SK-N-SH (cell line): ENCODE results near the gene ADAMTSL5. TPM values are rescaled to one million over a fixed set of nuclear protein-coding genes. Genes with fewer than 3 reads are reported as not detected.

Source experiments
- CTCF ChIA-PET: fragments of 300-600, 350-600 bp; formaldehyde crosslinking; extraction: SDS; loops from one replicate; lab custom pipeline; 2021; lab: Yijun Ruan, JAX
- POLR2A ChIA-PET: fragments of 350-600 bp; sonication (Branson Sonifier 250); formaldehyde crosslinking; extraction: SDS; loops from one replicate; lab custom pipeline; 2020; ENCODE audit warnings: antibody characterized with exemption, inconsistent platforms; lab: Yijun Ruan, JAX
- DNase-seq: peaks from one replicate; pipeline ENCODE4 v3.0.0; 2012
- H2AFZ ChIP-seq: fragments of 200-600 bp; sonication (generic); 2 replicates; pipeline ENCODE4 v1.8.1; 2016; ENCODE audit warnings: antibody characterized with exemption, mild to moderate bottlenecking, low read depth
- H3F3A ChIP-seq: fragments of 200-600 bp; sonication (generic); replicated peaks from 2 replicates; pipeline ENCODE3; 2016; ENCODE audit warnings: antibody characterized with exemption, mild to moderate bottlenecking; ENCODE audit not compliant: insufficient read depth
- H3K27ac ChIP-seq, 2 experiments: fragments of 200-500 bp in 1 of 2; fragments of 200-600 bp in 1 of 2; sonication (Bioruptor generic) in 1 of 2; sonication (generic), shearing (Covaris generic) in 1 of 2; 2 replicates each; pipeline versions ENCODE4 v1.5.1 to v1.6.1; 2014 to 2016; ENCODE audit warnings: low read depth in 2 of 2, inconsistent platforms in 1 of 2, low read length in 1 of 2, mild to moderate bottlenecking in 1 of 2, mixed read lengths in 1 of 2
- H3K27me3 ChIP-seq: fragments of 200-600 bp; sonication (generic), shearing (Covaris generic); 2 replicates; pipeline ENCODE4 v1.6.1; 2016; ENCODE audit warnings: mixed run types; ENCODE audit not compliant: insufficient read depth
- H3K36me3 ChIP-seq, 2 experiments: fragments of 200-500 bp in 1 of 2; fragments of 200-600 bp in 1 of 2; sonication (Bioruptor generic) in 1 of 2; sonication (generic) in 1 of 2; replicated peaks in 1 of 2; 2 replicates each; pipeline versions ENCODE3 to v1.5.1; 2014 to 2016; ENCODE audit warnings: low read length in 1 of 2, mild to moderate bottlenecking in 1 of 2; ENCODE audit not compliant: insufficient read depth in 2 of 2, control insufficient read depth in 1 of 2
- H3K4me1 ChIP-seq, 2 experiments: fragments of 200-500 bp in 1 of 2; fragments of 200-600 bp in 1 of 2; sonication (Bioruptor generic) in 1 of 2; sonication (generic), shearing (Covaris generic) in 1 of 2; 2 replicates each; pipeline versions ENCODE4 v1.5.1 to v1.6.1; 2014 to 2016; ENCODE audit warnings: low read depth in 1 of 2, low read length in 1 of 2, mixed run types in 1 of 2; ENCODE audit not compliant: insufficient read depth in 2 of 2, control insufficient read depth in 1 of 2
- H3K4me2 ChIP-seq: fragments of 200-600 bp; sonication (generic), shearing (Covaris generic); 2 replicates; pipeline ENCODE4 v1.6.1; 2017; ENCODE audit warnings: mixed run types
- H3K4me3 ChIP-seq, 2 experiments: fragments of 200-500 bp in 1 of 2; fragments of 200-600 bp in 1 of 2; sonication (Bioruptor generic) in 1 of 2; sonication (generic), shearing (Covaris generic) in 1 of 2; 2 replicates each; pipeline versions ENCODE4 v1.5.1 to v1.8.1; 2014 to 2016; ENCODE audit warnings: low read depth in 2 of 2, inconsistent platforms in 1 of 2, low read length in 1 of 2, mild to moderate bottlenecking in 1 of 2, mixed read lengths in 1 of 2, moderate library complexity in 1 of 2
- H3K79me2 ChIP-seq: fragments of 200-600 bp; sonication (generic); 2 replicates; pipeline ENCODE4 v1.8.1; 2017; ENCODE audit warnings: mild to moderate bottlenecking; ENCODE audit not compliant: insufficient read depth
- H3K9ac ChIP-seq: fragments of 200-600 bp; sonication (generic); 2 replicates; pipeline ENCODE4 v1.6.1; 2017; ENCODE audit warnings: mixed run types
- H3K9me2 ChIP-seq: fragments of 200-600 bp; sonication (generic); 2 replicates; pipeline ENCODE4 v1.6.1; 2017; ENCODE audit warnings: mixed run types
- H3K9me3 ChIP-seq: fragments of 200-600 bp; sonication (generic); 2 replicates; pipeline ENCODE4 v1.6.1; 2017; ENCODE audit warnings: mixed run types, mild to moderate bottlenecking, moderate library complexity
- H4K20me1 ChIP-seq: fragments of 200-600 bp; sonication (generic); 2 replicates; pipeline ENCODE4 v1.6.1; 2017; ENCODE audit warnings: mild to moderate bottlenecking, mixed run types; ENCODE audit not compliant: insufficient read depth
- CHD2 ChIP-seq: fragments of 150-350 bp; IDR thresholded peaks from 2 replicates; pipeline ENCODE4 v1.6.1; 2018; ENCODE audit warnings: low read length; ENCODE audit not compliant: partially characterized antibody
- EP300 ChIP-seq, 2 experiments: IDR thresholded peaks; 2 replicates each; pipeline versions ENCODE4 v1.4.0 to v1.6.1; 2012; ENCODE audit warnings: borderline replicate concordance in 1 of 2, low read depth in 1 of 2, low read length in 1 of 2
- EZH2phosphoT487 ChIP-seq: fragments of 200-600 bp; sonication (generic); IDR thresholded peaks from 2 replicates; pipeline ENCODE4 v1.6.1; 2017; ENCODE audit warnings: low read depth, mixed run types, mild to moderate bottlenecking, antibody characterized with exemption, moderate library complexity, borderline replicate concordance
- FOSL2 ChIP-seq: IDR thresholded peaks from 2 replicates; pipeline ENCODE4 v1.4.0; 2012; ENCODE audit warnings: low read depth, mild to moderate bottlenecking, moderate library complexity, borderline replicate concordance
- FOXM1 ChIP-seq: IDR thresholded peaks from 2 replicates; pipeline ENCODE4 v1.4.0; 2012; ENCODE audit warnings: low read depth, mild to moderate bottlenecking
- GABPA ChIP-seq: IDR thresholded peaks from 2 replicates; pipeline ENCODE4 v1.4.0; 2012; ENCODE audit warnings: low read depth, mild to moderate bottlenecking
- GATA2 ChIP-seq: sonication (generic); formaldehyde crosslinking; IDR thresholded peaks from 2 replicates; pipeline ENCODE4 v1.5.0; 2020; ENCODE audit warnings: mild to moderate bottlenecking, missing genetic modification reagents
- JUND ChIP-seq: IDR thresholded peaks from 2 replicates; pipeline ENCODE4 v1.4.0; 2012
- MEF2A ChIP-seq: IDR thresholded peaks from 2 replicates; pipeline ENCODE4 v1.4.0; 2012; ENCODE audit warnings: low read depth, borderline replicate concordance
- RAD21 ChIP-seq: IDR thresholded peaks from 2 replicates; pipeline ENCODE4 v1.6.1; 2012; ENCODE audit warnings: mild to moderate bottlenecking, low read length
- RCOR1 ChIP-seq: fragments of 150-350 bp; IDR thresholded peaks from 2 replicates; pipeline ENCODE4 v1.6.1; 2017; ENCODE audit warnings: antibody characterized with exemption, low read length
- RFX5 ChIP-seq: IDR thresholded peaks from 2 replicates; pipeline ENCODE4 v1.6.1; 2012; ENCODE audit warnings: mild to moderate bottlenecking, improper control_type of control experiment, low read length
- RXRA ChIP-seq: IDR thresholded peaks from 2 replicates; pipeline ENCODE4 v1.4.0; 2012; ENCODE audit warnings: low read depth, mild to moderate bottlenecking, borderline replicate concordance
- SMC3 ChIP-seq: IDR thresholded peaks from 2 replicates; pipeline ENCODE4 v1.6.1; 2012; ENCODE audit warnings: low read depth, low read length, improper control_type of control experiment
- TAF1 ChIP-seq: IDR thresholded peaks from 2 replicates; pipeline ENCODE4 v1.6.1; 2012; ENCODE audit warnings: low read depth, mild to moderate bottlenecking, low read length, moderate library complexity, borderline replicate concordance
- TEAD4 ChIP-seq: IDR thresholded peaks from 2 replicates; pipeline ENCODE4 v1.4.0; 2012; ENCODE audit warnings: mild to moderate bottlenecking, borderline replicate concordance; ENCODE audit not compliant: insufficient read depth
- WGBS: methylation state at CpG from one replicate; pipeline ENCODE4 v1.1.6; 2017; ENCODE audit warnings: low lambda C conversion rate; 5-methylcytosine and 5-hydroxymethylcytosine counted together
- polyA plus RNA-seq, 3 experiments: library from polyadenylated mRNA; depleted of rRNA; stranded (reverse); fragments of >200 nt; gene quantifications; 2 replicates each; pipeline ENCODE4 v1.2.3, GENCODE V29; 2012
- TF ChIP-seq, protein P1 (sequence below): IDR thresholded peaks from 2 replicates; pipeline ENCODE4; 2012
- TF ChIP-seq, protein P2 (sequence below): fragments of 200-600 bp; sonication (generic); IDR thresholded peaks from 2 replicates; pipeline ENCODE4 v1.6.1; 2017; ENCODE audit warnings: antibody characterized with exemption, mild to moderate bottlenecking, moderate library complexity

Gene ADAMTSL5
- polyA plus RNA-seq, 1 of the 3 experiments (the other 2 are of a cell fraction): 5.7 TPM

DNA sequence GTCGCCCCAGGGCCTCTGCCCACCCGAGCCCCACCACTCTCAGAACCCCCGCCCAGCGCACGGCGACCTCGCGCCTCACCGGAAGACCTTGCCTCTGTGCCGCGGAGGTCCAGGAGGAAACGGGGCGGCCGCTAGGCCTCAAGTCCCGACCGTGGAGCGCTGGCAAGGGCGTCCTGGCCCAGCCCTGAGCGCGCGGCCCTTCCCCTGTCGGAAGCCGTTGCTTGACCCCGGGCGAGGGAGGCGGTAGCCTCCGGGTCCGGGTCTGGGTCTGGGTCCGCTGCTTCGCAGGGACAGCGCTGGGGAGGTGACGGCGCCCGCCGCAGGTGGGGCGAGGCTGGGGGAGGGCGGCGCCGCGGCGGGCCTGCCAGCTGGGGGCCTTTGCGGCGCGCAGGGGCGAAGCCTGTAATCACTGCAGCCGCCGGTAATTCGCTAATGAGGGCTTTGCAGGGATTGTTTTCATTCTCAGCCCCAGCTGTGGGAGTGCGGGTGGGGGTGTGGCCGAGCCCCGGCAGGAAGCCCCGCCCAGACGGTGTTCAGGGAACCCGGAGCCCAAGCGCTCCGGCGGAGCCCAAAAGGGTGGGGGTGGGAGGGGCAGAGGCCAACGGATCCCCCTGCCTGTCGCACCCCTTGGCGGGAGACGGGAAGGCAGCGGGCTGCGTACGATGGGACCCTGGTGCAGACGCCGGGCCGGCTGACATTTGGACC is 42.4 kb downstream of the ADAMTSL5 start:
- POLR2A ChIA-PET: interaction anchor here (0.9 to 1.9 kb wide), 2 partner anchors 19 to 21 kb away, joined by 3 to 5 read pairs; partner anchors contain the start of gene REEP6
- peaks cover 0 to 28% of the 10 kb centered on the region in 2 experiments for H3K36me3 ChIP-seq
- peaks cover 16% of the 10 kb centered on the region; the same call in 1 of the 2 replicates for H3K79me2 ChIP-seq
- DNase-seq: no peak
- CTCF ChIA-PET: interaction anchor here (3.5 kb wide), 1 partner anchor 26 kb away, joined by 21 read pairs; no protein-coding TSS in a partner anchor
- no peaks in the 10 kb centered on the region for H3K9me3 ChIP-seq
- H2AFZ ChIP-seq: no peak overlapping the region
- H4K20me1 ChIP-seq: peaks cover 28% of the 10 kb centered on the region
- no peak overlapping the region for H3K4me3 ChIP-seq
- H3K4me2 ChIP-seq: no peak overlapping the region
- peaks cover 0 to 14% of the 10 kb centered on the region in 2 experiments; a peak in 1 of 4 replicates for H3K4me1 ChIP-seq
- no peaks in the 10 kb centered on the region for H3K27me3 ChIP-seq
- no peaks in the 10 kb centered on the region for H3K9me2 ChIP-seq
- 90% methylated on average over 39 of the region's 67 CpGs for WGBS
- no peak overlapping the region; a peak in 1 of 4 replicates for H3K27ac ChIP-seq
- no peak overlapping the region for H3K9ac ChIP-seq
- no peaks in the 10 kb centered on the region for H3F3A ChIP-seq
- no peak for TF ChIP-seq CHD2
- TF ChIP-seq RCOR1: no peak
- TF ChIP-seq SMC3: no peak
- no peak for TF ChIP-seq FOXM1
- no peak for TF ChIP-seq GABPA
- no peak for TF ChIP-seq EZH2phosphoT487
- TF ChIP-seq, protein P1, sequence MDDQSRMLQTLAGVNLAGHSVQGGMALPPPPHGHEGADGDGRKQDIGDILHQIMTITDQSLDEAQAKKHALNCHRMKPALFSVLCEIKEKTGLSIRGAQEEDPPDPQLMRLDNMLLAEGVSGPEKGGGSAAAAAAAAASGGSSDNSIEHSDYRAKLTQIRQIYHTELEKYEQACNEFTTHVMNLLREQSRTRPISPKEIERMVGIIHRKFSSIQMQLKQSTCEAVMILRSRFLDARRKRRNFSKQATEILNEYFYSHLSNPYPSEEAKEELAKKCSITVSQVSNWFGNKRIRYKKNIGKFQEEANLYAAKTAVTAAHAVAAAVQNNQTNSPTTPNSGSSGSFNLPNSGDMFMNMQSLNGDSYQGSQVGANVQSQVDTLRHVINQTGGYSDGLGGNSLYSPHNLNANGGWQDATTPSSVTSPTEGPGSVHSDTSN: no peak
- no peak for TF ChIP-seq JUND
- no peak for TF ChIP-seq GATA2 (CRISPR knock-in tag)
- TF ChIP-seq EP300 (IDR thresholded peaks at IDR 0.05; ENCODE audit: borderline replicate concordance in 1 of 2, low read depth in 1 of 2, low read length in 1 of 2): no peak
- TF ChIP-seq MEF2A: no peak
- TF ChIP-seq RFX5: no peak
- no peak for TF ChIP-seq TEAD4
- TF ChIP-seq RAD21: no peak
- TF ChIP-seq TAF1: no peak
- no peak for TF ChIP-seq RXRA
- TF ChIP-seq, protein P2, sequence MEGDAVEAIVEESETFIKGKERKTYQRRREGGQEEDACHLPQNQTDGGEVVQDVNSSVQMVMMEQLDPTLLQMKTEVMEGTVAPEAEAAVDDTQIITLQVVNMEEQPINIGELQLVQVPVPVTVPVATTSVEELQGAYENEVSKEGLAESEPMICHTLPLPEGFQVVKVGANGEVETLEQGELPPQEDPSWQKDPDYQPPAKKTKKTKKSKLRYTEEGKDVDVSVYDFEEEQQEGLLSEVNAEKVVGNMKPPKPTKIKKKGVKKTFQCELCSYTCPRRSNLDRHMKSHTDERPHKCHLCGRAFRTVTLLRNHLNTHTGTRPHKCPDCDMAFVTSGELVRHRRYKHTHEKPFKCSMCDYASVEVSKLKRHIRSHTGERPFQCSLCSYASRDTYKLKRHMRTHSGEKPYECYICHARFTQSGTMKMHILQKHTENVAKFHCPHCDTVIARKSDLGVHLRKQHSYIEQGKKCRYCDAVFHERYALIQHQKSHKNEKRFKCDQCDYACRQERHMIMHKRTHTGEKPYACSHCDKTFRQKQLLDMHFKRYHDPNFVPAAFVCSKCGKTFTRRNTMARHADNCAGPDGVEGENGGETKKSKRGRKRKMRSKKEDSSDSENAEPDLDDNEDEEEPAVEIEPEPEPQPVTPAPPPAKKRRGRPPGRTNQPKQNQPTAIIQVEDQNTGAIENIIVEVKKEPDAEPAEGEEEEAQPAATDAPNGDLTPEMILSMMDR: no peak
- no peak for TF ChIP-seq FOSL2
